ENCODE results near the gene ADI1. TPM values are rescaled to one million over a fixed set of nuclear protein-coding genes. Genes with fewer than 3 reads are reported as not detected.

Gene ADI1
- total RNA-seq, 1 donor from 2014 or later, result 223 TPM

DNA sequence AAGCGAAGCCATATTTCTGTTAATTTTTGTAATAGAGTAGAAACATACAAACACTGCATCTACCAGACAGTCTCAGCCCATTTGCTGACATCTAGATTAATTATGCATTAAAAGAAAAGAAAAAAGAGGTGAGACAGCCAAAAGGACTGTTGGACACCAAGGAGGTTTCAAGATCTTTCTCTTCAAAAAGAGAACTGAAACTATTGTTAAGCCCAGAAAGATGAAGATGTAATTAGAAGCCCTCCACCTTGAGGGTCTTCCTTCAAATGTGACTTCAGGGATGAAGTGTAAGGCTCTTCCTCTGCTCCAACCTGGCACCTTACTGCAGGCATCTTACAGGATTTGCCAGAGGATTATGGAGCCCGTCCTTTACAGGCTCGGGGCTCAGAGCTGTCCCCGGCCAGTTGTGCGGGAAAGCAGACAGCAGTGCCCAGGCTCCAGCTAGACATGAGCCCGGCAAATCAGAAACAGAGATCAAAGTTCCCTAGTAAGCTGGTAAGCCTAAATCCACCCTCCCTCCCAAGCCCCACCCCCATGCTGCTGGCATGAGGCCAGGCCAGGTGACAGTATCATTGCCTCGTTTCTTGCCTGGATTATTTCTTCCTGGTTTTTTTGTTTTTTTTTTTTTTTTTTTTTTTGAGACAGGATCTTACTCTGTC lies 38.9 kb downstream of the ADI1 start:
- peak; percentile 90 for DNase-seq (ENCODE audit: low spot score)

DNA sequence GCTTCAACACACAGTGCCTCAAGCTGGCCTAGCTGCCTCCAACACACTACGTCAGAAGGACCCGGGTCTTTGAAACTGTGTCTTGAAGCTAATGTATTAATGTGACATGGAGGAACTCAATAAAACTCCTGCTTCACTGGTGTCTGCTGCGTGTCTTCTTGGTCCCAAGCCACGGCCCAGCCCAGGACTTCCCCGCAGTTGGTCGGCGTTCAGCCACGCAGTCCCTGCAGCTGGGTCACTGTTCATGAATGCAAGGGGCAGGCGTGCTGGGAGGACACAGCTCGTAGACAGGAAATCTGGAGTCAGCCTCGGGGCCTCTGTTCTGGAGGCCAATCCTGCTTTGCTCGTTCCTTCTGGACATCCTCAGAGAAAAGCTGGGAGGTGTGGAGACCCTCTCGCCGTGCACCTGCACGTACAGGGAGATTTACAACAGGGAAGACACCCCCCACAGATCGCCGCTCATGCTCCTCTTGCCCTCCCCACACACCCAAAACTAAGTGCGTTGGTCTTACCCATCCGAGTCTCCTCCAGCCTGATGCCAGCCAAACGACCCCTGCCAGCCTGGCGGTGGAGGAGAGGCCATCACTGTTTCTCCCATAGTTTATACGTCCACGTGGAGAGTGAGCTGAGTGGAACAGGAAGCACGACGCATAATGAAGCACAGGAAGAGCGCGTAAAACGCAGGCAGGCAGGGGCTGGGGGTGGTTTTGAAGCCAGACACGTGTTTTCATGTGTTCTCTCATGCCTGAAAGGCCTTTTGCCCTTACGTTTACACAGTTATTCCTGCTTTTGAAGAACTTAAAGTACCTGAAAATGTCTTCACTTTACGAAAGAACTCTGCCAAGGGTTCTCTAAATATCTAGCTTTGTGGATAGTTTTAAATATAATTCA lies 39.7 kb downstream of the ADI1 start:
- no peak for DNase-seq (ENCODE audit: low spot score)

DNA sequence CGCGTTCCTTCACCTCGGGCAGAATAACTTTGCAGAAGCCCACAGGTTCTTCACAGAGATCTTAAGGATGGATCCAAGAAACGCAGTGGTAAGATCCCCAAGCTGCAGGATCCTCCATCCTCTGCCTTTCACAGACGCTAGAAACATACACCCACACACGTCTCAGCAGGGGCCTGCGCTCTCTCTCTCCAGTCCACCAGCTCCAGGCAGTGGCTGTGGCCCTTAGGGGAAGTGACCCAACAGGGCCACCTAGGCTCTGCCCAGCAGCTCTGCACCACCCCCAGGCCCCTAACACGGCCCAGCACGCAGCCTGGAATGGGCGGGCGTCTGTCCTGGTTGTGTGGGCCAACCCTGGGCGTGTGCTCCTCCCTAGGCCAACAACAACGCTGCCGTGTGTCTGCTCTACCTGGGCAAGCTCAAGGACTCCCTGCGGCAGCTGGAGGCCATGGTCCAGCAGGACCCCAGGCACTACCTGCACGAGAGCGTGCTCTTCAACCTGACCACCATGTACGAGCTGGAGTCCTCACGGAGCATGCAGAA lies 40.4 kb downstream of the ADI1 start:
- no peak for DNase-seq (ENCODE audit: low spot score)

DNA sequence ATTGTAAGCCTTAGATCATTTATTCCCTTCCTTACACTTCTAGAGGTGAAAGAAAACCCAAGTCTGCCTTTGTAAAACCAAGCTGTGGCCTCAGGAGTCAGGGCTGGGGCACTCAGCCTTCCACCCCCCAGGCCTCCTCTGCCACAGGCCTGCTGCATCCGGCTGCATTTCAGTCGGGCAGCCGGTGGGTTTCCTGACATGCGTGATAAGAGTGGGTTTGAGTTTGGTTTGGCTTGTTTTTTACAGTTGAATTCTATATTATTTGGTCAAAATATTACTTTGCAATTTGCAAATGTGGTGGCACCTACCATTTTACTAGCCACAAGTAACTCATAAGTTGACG lies 42.4 kb downstream of the ADI1 start:
- no peak for DNase-seq (ENCODE audit: low spot score)

DNA sequence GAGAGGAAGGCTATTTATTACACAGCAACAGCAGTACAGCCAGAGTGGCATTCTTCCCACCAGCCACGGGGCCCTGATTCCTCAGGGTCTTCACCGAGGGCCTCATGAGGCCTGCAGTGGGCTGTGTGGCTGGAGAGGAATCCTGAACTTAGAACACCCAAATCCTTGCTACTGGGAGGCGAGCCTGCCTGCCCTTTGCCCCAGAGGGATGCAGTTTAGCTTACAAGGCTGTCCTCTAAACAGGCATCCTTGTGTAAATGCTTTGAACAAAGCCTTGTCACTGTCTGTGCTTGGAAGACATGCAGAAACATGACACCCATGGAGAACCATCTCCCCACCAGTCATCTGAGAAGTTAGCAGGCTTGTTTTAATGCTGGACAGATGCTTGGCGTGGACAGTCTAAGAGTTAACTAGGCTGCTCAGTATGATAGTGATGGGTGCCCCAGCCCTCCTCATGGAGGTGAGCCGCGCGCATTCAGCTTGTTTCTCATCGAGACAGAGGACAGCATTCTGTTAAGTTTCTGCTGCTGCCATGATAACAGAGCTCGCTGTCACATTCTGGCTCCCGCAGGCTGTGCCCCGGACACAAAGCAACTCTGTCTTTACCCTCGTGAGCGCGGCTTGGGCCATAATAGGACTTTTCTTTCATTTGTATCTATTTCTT lies 42.9 kb downstream of the ADI1 start:
- DNase-seq (ENCODE audit: low spot score), result no peak

DNA sequence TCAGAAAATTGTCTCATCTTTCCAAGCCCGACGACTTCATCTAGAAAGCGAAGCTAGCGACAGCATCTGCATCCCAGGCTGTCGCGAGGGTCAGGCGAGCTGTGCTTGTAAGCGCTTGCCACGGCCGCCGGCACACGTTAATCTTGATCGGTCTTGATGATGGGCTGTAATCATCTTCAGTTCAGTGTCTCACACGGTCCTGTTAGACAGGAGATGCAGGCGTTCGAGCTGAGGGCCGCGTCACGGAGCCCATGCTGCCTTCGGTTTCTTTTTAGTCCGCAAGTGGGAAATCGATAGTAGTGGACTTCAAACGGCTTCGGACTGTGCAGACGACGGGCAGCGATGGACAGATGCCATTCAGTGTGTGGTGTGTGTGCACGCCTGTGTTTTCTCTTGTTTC lies 43.6 kb downstream of the ADI1 start:
- no peak for DNase-seq (ENCODE audit: low spot score)

DNA sequence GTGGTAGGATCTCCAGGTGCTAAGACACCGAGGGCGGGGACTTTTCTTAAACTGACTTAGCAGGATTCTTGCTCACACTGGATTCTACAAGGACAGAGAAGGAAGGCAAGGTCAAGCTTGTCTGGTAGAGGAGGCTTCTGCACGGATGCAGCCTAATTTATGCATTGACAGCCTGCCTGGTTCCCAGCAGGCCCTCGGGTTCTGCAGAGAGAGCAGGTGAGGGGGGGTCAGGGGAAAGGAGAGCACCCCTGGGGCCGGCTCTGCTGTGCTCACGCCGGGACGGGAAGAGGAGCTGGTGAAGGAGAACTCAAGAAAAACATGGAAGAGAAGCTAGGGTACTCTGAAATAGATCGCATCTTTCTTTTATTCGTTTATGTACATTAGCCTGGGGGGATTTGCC lies 46.4 kb downstream of the ADI1 start:
- DNase-seq (ENCODE audit: low spot score), result no peak

DNA sequence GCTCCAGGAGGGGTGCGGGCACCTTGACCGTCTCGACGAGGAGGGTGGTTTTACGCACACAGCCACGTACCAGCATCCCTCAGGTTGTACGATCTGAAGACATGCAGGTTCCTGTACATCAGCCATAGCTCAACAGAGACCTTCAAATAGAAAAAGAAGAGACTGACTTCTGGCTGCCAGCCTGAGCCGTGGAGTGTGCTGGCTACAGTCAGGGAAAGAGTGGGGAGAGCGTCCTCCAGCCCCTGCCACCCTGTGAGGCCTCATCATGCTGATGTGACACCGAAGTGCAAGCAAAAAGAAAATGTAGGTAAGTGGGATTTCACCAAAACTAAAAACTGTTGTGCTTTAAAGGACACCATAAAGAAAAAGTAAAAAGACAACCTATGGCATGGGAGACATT lies 47.0 kb downstream of the ADI1 start:
- DNase-seq (ENCODE audit: low spot score), result no peak

DNA sequence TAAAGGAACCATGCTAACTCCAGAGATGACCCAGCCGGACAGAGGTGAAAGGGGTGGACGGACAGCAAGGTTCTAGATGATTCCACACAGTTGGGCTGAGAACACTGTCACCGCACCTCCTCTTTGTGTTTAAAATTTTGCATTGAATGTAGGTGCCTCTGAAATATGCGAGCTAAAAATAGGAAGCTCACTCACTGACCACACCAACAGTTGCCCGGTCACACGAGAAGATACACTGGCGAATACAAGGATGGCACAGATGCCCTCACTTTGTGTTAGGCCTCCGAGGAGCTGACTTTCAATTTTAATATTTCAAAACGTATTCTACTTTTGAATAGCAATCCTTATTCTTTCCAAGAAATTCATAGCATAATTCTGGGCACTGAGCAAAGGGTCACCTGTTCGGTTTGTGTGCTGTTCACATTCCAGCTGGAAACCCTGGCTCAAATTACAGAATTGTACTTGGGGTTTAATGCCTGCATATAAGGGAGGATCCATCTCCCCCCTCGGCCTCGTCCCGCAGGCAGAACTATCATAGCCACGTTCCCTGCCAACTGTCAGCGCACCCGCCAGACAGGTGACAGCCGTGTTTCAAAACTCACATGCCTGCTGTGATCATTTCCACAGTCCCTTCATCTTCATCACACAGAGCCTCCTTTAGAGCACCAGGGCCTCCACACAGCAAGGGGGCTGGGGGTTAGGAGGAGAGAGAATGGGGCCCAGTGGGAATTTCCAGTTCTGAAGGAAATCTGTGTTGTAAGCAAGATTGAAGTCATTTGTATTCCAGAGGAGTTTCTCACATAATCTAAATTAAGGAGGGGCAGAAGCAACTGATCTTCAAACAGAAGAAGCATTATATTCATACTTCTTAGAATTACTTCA lies 48.2 kb downstream of the ADI1 start:
- no peak for DNase-seq (ENCODE audit: low spot score)

DNA sequence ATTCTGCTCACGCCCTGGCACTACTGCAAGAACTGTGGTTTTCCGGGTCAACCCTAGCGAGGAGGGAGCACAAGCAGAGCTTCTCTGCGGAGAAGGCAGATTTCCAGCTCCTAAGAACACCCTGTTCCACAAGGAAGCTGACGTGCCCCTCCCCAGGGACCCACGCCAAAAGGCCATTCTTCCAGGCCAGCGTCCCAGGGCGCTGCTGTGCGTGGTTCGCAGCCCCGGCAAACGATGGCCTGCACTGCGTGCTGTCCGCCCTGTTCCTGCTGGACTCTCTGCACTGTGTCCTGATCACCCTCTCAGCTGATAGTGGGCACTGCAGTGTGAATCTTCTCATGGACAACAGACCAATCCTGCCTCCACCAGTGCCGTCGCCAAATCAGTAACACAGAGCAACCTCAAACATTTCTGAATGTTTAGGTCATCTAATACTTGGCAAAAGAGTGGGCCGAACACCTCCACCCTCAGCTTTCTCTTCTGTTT lies 49.1 kb downstream of the ADI1 start:
- DNase-seq (ENCODE audit: low spot score), result peak; percentile 69

DNA sequence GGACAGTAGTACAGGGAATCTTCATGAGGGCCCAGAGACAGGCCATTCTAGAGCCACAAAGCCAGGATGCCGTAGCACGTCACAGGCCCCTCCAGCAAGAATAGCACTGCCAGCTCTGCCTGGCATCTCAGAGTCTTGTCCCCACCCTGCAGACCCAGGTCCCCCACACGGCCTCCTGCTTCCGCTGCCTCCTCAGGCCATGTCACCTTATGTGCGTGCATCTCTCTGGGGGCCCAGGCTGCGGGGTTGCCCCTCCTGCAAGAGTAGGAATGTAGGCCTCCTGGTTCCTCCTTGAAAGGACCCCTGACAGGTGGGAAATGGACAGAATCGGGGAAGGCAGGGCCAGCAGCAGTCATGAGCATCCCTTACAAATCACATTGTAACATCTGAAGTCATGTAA lies 49.8 kb downstream of the ADI1 start:
- DNase-seq (ENCODE audit: low spot score), result no peak

DNA sequence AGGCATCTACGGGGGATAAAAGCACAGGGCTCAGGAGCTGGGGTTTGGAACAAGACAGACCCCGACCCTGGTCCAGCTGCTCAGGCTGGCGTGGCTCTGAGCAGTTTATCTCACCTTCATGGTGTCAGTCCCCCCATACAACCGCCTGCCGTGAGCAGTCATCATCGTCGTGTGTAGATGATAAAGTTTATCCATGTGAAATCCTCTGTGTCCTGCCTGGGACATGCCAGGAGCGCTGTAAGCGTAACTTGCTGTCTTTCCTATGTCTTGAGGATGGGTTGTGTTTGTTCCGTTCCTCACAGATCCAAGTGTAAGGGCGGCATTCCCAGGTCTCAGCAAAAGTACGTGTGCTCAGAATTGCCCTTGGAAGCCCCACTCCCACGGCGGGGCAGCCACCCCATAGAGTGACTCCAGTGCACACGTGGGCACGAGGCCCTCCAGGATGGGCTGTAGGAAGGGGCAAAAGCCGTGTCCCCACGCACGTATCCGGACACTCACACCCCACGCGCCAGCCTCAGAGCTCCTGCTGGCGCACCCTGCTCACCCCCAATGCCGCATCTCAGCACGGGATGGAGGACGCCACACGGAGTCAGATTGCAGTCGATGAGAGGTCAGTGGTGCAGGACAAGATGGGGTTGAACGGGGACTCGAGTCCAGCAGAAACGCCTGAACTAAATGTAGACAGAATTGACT lies 50.9 kb downstream of the ADI1 start:
- DNase-seq (ENCODE audit: low spot score), result no peak

DNA sequence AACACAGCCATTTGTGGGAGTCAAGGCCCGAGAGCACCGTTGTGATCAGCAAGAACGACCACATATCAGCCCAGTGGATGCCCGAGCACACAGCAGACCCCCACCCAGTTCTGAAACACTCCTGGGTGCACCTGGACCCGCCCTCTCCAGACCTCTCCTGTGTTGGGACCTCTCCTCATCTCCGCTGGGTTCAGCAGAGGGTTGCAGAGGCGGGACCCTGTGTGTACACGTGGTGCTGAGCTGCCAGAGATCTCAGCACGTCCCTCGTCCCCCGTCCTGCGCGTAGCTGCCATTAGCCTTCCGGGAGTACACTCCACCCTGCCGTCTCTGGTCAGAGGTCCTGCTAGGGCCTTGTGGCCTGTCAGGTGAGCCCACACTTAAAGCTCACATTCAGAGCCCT lies 51.7 kb downstream of the ADI1 start:
- no peak for DNase-seq (ENCODE audit: low spot score)

DNA sequence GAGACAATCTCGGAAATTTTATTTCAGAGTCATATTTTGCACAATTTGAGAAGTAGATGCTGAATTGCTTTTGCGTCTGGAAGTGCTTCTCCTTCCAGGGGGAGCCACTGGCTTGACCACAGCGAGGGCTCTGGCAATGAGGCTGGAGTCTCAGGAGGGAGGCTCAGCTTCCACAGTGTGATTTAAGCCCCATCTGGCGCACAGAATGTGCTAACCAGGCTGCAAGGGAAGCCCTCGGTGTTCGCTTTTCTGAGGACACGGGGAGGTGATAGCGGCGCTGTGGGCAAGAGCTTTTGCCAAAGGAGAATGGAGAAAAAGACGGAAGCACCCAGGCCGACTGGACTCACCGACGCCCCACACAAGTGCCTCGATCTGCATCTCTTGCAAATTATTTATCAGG lies 52.4 kb downstream of the ADI1 start:
- no peak for DNase-seq (ENCODE audit: low spot score)

DNA sequence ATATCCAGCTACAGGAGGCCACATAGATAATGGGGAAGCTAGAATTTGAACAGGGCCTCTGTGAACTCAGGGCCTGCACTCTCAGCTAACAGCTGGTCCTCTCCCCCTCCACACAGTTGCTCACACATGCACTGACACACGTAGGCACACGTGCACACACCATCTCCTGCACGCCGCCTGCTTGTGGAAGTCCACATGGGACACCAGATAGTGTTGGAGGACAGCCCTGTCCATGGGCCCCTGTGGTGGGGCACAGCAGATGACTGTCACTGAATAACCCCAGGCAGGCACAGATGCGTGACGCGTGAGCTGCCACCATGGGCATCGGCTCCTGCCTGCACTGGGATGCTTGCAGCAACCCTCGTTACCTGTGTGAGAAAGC lies 52.9 kb downstream of the ADI1 start:
- no peak for DNase-seq (ENCODE audit: low spot score)

DNA sequence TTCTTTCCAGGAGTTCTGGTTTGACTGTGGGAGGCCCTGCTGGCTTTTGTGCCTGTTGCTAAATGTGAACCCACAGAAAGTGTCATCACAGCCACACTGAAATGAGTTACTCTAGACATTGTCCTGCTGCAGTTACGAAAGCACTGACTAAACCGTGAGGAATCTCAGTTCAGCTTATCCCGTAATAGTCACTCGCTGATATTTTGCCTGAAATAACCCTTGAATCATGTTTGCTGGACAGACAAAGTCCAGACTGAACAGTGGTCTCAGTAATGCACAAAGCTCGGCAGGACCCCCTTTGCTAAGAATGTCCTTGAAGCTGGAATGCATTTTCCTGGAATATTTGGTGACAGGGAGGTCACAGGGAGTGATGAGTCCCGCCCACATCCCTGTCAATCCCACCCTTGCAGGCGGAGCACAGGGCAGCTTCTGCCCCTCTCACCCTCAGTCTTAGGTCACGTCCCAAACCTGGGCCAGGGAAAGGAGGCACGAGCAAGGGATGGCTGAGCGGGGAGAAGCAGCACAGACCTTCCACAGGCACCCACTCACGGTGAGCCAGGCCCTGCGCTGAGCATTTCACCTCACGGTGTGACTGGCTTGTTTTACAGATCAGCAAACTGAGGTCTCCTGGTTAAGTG lies 53.4 kb downstream of the ADI1 start:
- no peak for DNase-seq (ENCODE audit: low spot score)

DNA sequence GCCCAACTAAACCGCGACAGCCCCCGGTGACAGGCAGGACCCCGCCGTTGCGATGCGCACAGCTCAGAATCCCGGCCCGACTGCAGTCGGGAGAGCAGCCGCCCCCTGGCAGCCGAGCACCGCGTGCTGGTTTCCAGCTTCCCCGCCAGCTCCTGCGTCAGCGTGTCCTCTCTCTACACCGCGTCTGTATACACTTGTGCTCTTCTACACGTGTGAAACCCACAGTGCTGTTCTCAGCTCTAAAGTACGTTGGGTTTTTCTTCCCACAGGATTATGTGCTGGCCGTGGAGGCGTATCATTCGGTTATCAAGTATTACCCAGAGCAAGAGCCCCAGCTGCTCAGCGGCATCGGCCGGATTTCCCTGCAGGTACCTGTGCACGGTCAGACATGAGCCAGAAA lies 54.0 kb downstream of the ADI1 start:
- no peak for DNase-seq (ENCODE audit: low spot score)

DNA sequence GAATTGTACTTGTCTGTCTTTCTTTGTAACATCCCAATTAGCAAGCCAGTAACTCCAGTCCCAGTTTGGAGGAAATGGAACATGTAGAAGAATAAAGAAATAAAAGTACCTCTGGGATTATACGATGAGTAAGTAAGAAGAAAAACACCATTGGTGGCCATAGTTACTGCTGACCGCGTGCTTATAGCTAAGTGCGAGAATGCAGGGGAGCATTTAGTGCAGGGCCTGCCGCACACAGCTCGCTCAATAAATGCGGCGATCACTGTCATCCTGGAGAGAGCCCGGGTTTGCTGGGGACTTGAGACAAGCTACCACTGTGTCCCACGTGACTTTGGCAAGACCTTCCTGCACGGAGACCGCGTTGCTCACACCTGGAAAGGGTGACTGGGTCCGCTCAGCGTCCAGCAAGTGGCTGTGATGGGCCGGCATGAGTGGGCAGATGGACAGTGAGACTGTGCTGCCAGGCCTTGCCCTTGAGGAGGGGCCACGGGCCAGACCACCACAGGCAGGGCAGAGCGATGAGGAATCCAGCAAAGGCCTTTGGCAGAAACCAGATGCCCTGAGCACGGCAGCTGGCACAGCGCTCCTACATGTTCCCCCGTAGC lies 54.8 kb downstream of the ADI1 start:
- no peak for DNase-seq (ENCODE audit: low spot score)

DNA sequence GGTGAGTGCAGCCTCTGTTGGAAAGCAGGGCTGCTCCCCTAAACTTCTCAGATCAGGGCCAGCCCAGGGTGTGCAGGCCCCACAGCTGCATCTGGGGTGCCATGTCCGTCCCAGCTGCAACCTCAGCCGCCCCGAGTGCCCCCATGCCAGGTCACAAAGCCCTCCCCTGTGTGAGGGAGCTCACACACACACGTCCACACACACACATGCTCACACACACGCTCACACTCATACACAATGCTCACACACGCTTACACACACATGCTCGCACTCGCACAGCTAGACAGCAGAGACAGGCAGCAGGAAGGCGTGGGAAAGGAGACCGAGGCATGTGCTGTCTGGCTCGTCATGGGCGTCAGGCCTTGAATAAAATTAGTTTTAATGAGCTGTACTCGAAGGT lies 55.4 kb downstream of the ADI1 start:
- DNase-seq (ENCODE audit: low spot score), result no peak
